ENCODE data around the gene DPYSL5.

Gene DPYSL5

DNA sequence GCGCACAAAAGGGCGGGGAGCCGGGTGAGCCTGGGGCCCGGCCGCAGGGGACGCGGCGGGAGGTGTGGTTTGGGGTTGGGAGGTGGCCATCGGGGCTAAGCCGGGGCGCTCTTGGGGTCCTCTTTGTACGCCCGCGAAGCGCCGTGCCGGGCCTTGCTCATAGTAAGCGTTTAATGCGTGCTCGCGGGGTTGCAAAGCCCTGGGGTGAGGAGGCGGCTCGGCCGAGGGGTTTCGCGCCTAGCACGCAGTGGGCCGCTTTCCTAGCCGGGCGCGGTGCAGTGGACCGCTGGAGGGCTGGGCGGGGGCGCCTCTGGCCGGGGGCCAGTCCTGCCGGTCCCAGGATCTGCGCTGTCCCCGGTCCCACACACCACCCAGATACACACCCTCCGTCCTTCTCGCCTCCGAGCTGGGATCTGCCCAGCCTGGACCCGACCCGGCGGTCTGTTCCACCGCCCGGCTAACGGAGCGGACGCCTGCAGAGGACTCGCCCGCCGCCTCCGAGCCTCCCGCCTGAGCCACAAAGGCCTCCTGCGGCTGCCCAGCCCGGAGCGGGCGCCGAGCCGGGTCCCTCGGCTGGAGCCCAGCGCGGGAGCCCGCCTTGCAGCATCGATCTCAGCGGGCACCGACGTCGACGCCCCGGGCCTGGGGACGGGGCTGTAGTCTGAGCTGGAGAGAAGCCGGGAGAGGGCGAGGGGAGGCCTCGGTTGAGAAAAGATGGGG is 564 bp downstream of the DPYSL5 start:
- TF ChIP-seq, protein P1, sequence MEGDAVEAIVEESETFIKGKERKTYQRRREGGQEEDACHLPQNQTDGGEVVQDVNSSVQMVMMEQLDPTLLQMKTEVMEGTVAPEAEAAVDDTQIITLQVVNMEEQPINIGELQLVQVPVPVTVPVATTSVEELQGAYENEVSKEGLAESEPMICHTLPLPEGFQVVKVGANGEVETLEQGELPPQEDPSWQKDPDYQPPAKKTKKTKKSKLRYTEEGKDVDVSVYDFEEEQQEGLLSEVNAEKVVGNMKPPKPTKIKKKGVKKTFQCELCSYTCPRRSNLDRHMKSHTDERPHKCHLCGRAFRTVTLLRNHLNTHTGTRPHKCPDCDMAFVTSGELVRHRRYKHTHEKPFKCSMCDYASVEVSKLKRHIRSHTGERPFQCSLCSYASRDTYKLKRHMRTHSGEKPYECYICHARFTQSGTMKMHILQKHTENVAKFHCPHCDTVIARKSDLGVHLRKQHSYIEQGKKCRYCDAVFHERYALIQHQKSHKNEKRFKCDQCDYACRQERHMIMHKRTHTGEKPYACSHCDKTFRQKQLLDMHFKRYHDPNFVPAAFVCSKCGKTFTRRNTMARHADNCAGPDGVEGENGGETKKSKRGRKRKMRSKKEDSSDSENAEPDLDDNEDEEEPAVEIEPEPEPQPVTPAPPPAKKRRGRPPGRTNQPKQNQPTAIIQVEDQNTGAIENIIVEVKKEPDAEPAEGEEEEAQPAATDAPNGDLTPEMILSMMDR (IDR thresholded peaks at IDR 0.05): no peak

DNA sequence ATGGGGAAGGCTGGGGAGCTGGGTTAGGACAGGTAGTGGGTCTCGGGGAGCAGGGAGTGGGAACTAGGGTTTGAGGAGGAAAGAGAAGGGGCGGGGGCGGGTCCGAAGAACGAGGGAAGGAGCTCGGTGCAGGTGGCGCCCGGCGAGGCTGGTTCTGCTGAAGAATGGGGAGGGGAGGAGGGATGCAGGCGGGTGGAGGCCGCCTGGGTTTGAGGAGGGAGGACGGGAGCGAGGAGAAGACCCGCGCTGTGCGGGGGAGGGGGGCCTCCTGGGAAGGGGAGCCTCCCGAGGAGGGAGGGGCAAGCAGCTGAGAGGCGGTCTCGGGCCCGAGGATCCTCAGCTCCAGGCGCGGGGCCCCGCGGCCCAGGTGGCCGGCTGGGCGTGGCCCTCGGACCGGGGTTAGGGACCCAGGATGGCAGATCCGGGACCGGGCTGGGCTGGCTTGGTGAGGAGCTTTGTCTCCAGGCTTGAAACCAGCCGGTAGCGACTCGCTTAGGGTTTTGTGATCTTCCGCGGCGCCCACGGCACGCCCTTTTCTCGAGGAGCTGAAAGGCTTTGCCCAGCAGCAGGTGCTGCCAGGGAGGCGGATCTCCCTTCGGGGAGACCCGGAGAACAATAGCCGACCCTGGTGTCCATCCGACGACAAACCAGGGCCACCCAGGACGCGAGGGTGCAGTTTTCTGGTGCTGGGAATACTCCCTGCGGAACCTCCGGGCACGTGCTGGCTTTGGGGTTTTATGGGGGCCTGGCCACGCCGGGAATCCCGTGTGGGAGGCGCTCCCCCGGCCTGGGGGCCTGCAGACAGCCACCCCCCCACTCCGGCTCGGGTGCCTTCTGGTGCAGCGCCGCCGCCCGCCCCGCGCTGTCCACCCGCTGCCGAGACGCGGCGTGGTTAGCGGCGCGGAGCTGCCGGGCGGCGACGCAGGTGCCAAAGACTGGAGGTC is 1.4 kb downstream of the DPYSL5 start:
- TF ChIP-seq, protein P1 (IDR thresholded peaks at IDR 0.05): no peak

DNA sequence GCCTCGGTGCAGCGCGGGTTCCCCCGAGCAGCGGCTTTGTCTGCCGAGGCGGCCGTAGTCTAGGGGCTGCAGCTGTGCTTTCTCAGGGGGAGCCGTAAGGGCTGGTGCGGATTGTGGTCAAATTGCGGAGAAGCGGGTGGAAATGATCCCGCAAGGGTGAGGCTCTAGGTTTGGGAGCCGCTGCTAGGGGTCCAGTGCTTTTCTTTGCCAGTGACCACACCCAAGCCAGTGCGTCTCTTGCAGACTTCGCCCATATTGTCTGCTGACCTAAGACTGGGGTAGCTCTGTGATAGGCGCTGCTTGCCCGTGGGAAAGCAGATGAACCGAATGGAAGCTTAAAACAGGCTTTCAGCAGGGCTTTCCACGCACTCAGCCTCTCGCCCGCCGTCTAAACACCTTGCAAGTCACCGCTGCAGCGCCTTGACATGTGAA is 2.1 kb downstream of the DPYSL5 start:
- TF ChIP-seq, protein P1 (IDR thresholded peaks at IDR 0.05): no peak

DNA sequence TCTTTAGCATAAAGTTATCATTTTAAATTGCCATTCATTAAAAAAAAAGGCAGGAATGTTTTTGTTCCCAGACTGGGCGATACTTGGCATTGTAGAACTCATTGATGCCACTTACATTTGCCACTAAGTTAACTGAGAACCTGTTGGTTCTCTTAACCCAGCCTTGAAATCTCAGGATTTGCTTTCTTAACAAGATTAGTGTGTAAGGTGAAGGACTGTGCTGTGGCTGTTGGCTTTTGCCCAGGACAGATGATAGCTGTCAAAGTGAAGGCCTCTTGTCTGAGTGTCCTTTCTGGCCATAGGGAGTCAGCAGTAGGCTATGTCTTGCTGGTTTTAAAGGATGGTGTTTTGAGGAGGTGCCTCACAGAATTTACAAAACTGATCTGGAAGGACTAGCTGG is 2.6 kb downstream of the DPYSL5 start:
- TF ChIP-seq, protein P1 (IDR thresholded peaks at IDR 0.05): no peak

DNA sequence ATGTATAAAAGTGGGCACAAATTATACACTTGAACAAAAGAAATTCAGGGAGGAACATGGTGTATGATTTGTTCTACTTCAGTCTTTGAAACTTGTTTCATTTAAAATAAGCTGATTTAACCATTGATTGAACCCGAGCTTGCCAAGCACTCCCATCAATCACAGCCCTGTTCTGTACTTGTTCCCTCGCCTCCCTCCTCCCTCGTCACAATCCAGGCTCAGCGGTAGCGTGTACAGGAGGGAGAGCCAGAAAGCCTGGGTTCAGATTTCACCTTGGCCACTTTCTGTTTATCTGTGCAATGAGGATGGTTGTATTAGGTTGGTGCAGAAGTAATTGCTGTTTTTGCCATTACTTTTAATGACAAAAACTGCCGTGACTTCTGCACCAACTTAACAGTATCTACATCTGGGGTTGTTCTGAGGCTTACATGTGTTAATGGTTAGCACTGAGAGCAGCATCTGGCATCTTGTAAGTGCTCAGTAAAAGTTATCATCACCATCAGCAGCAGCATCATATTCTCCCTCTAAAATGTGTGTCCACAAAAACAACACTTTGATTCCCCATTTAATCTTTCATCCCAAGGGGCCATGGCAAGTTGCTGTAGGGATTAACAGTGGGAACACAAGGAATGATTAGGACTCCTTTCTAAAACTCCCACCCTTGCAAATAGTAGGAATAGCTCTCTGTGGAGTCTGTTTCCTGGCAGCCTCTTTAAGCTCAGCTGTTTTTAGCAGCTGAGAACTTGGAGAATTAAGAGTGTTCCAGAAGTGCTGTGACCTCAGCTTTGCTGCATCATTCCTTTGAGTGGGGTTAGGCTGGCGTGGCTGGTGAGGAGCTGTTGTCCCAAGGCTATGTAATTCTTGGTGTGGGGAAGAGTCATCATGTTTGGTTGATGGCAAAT is 4.7 kb downstream of the DPYSL5 start:
- TF ChIP-seq, protein P1 (IDR thresholded peaks at IDR 0.05): no peak

DNA sequence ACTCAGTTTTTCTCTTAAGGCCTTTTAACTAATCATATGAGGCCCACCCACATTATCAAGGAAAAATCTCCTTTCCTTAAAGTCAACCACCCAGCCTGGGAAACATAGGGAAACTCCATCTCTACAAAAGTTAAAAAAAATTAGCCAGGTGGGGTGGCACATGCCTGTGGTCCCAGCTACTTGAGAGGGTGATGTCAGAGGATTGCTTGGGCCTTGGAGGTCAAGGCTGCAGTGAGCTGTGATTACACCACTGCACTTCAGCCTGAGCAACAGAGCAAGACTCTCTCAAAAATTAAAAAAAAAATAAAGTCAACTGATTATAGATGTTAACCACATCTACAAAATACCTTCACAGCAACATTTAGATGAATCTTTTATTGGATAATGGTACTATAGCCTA is 5.8 kb downstream of the DPYSL5 start:
- TF ChIP-seq, protein P1 (IDR thresholded peaks at IDR 0.05): no peak

DNA sequence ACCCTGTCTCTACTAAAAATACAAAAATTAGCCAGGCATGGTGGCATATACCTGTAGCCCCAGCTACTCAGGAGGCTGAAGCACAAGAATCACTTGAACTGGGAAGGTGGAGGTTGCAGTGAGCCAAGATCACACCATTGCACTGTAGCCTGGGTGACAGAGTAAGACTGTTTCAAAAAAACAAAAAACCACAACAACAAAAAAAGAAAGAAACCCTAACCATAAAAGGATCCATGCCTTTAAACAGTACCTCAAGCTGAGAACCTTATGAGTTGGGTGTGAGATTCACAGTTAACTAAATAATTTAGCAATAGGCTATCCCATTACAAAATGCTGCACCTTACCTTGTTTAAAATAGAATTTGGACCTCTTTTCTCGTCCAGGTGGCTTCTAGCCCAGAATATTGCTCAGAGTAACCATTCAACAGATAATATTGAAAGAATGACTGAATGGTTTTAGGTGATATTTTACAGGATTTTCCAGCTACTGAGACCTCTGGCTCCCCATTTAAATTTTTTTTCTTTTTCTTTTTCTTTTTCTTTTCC is 6.4 kb downstream of the DPYSL5 start:
- TF ChIP-seq, protein P1 (IDR thresholded peaks at IDR 0.05): no peak

Data from LNCAP (cell line).